IMR-90 (cell line): ENCODE measurements around the gene EIF5A. TPM values are rescaled to one million over a fixed set of nuclear protein-coding genes. Genes with fewer than 3 reads are reported as not detected.

ENCODE experiments used
- ATAC-seq: fragments of 200-7000 bp; cut with Tn5 transposase; 2 replicates; pipeline ENCODE4 v1.9.1; 2020; ENCODE audit warnings: low read depth, mild to moderate bottlenecking, moderate library complexity
- BruUV-seq: library from RNA; stranded (reverse); fragments of 400-500 nt; replicated peaks from 2 replicates; lab custom pipeline; 2021; lab: Mats Ljungman, UMichigan
- CTCF ChIA-PET: fragments of 300-600 bp; formaldehyde crosslinking; extraction: SDS; loops from one replicate; lab custom pipeline; 2021; ENCODE audit warnings: antibody characterized with exemption; lab: Yijun Ruan, JAX
- POLR2A ChIA-PET: fragments of 300-600 bp; sonication (Branson Sonifier 250); formaldehyde crosslinking; loops from one replicate; lab custom pipeline; 2022; ENCODE audit warnings: antibody characterized with exemption; ENCODE audit not compliant: unreplicated experiment; lab: Charles Lee
- DNase-seq: peaks from one replicate; pipeline ENCODE4 v3.0.0; 2013
- H2AFZ ChIP-seq: replicated peaks from 2 replicates; pipeline ENCODE3; 2013; ENCODE audit warnings: low read length, mild to moderate bottlenecking; ENCODE audit not compliant: poor library complexity
- H2AK5ac ChIP-seq: 2 replicates; pipeline ENCODE4 v1.6.1; 2013; ENCODE audit warnings: low read depth, low read length, inconsistent platforms
- H2AK9ac ChIP-seq: replicated peaks from 2 replicates; pipeline ENCODE3; 2013; ENCODE audit warnings: mild to moderate bottlenecking, low read depth, low read length, moderate library complexity; ENCODE audit not compliant: poor library complexity
- H2BK120ac ChIP-seq: 2 replicates; pipeline ENCODE4 v1.6.1; 2013; ENCODE audit warnings: low read depth, low read length, inconsistent platforms
- H2BK15ac ChIP-seq: 3 replicates; pipeline ENCODE4 v1.6.1; 2013; ENCODE audit warnings: low read depth, low read length, inconsistent platforms
- H2BK20ac ChIP-seq: 2 replicates; pipeline ENCODE4 v1.6.1; 2013; ENCODE audit warnings: low read depth, mild to moderate bottlenecking, inconsistent platforms, low read length, moderate library complexity
- H2BK5ac ChIP-seq: 2 replicates; pipeline ENCODE4 v1.6.1; 2013; ENCODE audit warnings: mild to moderate bottlenecking, low read depth, low read length, inconsistent platforms; ENCODE audit not compliant: poor library complexity, severe bottlenecking
- H3K14ac ChIP-seq: replicated peaks from 2 replicates; pipeline ENCODE4 v1.6.1; 2013; ENCODE audit warnings: low read depth, low read length, inconsistent platforms
- H3K18ac ChIP-seq: 2 replicates; pipeline ENCODE4 v1.6.1; 2013; ENCODE audit warnings: low read depth, low read length, control low read depth
- H3K23ac ChIP-seq: 2 replicates; pipeline ENCODE4 v1.6.1; 2013; ENCODE audit warnings: low read depth, low read length, inconsistent platforms
- H3K27ac ChIP-seq: 2 replicates; pipeline ENCODE4 v1.5.1; 2013; ENCODE audit warnings: mild to moderate bottlenecking, control low read depth, low read length; ENCODE audit not compliant: insufficient read depth
- H3K27me3 ChIP-seq: 2 replicates; pipeline ENCODE4 v1.6.1; 2013; ENCODE audit warnings: low read length; ENCODE audit not compliant: control insufficient read depth, insufficient read depth
- H3K36me3 ChIP-seq: 2 replicates; pipeline ENCODE4 v1.6.1; 2013; ENCODE audit warnings: low read length, mixed read lengths; ENCODE audit not compliant: control insufficient read depth, insufficient read depth
- H3K4ac ChIP-seq: 2 replicates; pipeline ENCODE4 v1.6.1; 2013; ENCODE audit warnings: low read depth, low read length, inconsistent platforms
- H3K4me1 ChIP-seq: 2 replicates; pipeline ENCODE4 v1.6.1; 2013; ENCODE audit warnings: low read length, mixed read lengths; ENCODE audit not compliant: control insufficient read depth, insufficient read depth
- H3K4me2 ChIP-seq: 2 replicates; pipeline ENCODE4 v1.6.1; 2013; ENCODE audit warnings: low read depth, mild to moderate bottlenecking, control low read depth, low read length, moderate library complexity
- H3K4me3 ChIP-seq: 2 replicates; pipeline ENCODE4 v1.5.1; 2013; ENCODE audit warnings: low read depth, mild to moderate bottlenecking, control low read depth, low read length, moderate library complexity; ENCODE audit not compliant: insufficient read depth
- H3K56ac ChIP-seq: 2 replicates; pipeline ENCODE4 v1.6.1; 2013; ENCODE audit warnings: low read length, inconsistent platforms; ENCODE audit not compliant: insufficient read depth; ENCODE audit errors: extremely low read depth
- H3K79me1 ChIP-seq, 2 experiments: 2 replicates each; pipeline ENCODE4 v1.6.1; 2013; ENCODE audit warnings: low read length in 2 of 2, inconsistent platforms in 1 of 2, low read depth in 1 of 2
- H3K9ac ChIP-seq: 2 replicates; pipeline ENCODE4 v1.6.1; 2013; ENCODE audit warnings: low read depth, low read length, control low read depth
- H3K9me1 ChIP-seq: 2 replicates; pipeline ENCODE4 v1.6.1; 2013; ENCODE audit warnings: low read length, inconsistent platforms; ENCODE audit not compliant: insufficient read depth
- H3K9me3 ChIP-seq: 2 replicates; pipeline ENCODE4 v1.6.1; 2013; ENCODE audit warnings: low read length; ENCODE audit not compliant: control insufficient read depth, insufficient read depth
- H4K20me1 ChIP-seq: 2 replicates; pipeline ENCODE4 v1.6.1; 2013; ENCODE audit warnings: low read length, inconsistent platforms; ENCODE audit not compliant: insufficient read depth
- H4K5ac ChIP-seq: 2 replicates; pipeline ENCODE4 v1.6.1; 2013; ENCODE audit warnings: mild to moderate bottlenecking, low read depth, low read length, control low read depth
- H4K8ac ChIP-seq, 2 experiments: 2 replicates each; pipeline ENCODE4 v1.6.1; 2013; ENCODE audit warnings: low read depth in 2 of 2, low read length in 2 of 2, control low read depth in 1 of 2, inconsistent platforms in 1 of 2
- H4K91ac ChIP-seq: 2 replicates; pipeline ENCODE4 v1.6.1; 2013; ENCODE audit warnings: low read depth, low read length, inconsistent platforms; ENCODE audit not compliant: insufficient read depth
- BHLHE40 ChIP-seq: fragments of 150-350 bp; IDR thresholded peaks from 2 replicates; pipeline ENCODE4 v1.6.1; 2016; ENCODE audit warnings: mild to moderate bottlenecking, low read depth, low read length
- CEBPB ChIP-seq: IDR thresholded peaks from 2 replicates; pipeline ENCODE4 v1.6.1; 2012; ENCODE audit warnings: low read depth, low read length, improper control_type of control experiment
- CHD1 ChIP-seq: IDR thresholded peaks from 2 replicates; pipeline ENCODE4 v1.6.1; 2012; ENCODE audit warnings: low read depth, low read length, improper control_type of control experiment
- CTCF ChIP-seq: conservative IDR thresholded peaks from 2 replicates; pipeline ENCODE4 v1.5.1; 2012; ENCODE audit warnings: mild to moderate bottlenecking, low read depth, low read length, improper control_type of control experiment
- FOS ChIP-seq: fragments of 150-350 bp; IDR thresholded peaks from 2 replicates; pipeline ENCODE4 v1.6.1; 2016; ENCODE audit warnings: low read depth, low read length
- MAFK ChIP-seq: IDR thresholded peaks from 2 replicates; pipeline ENCODE4 v1.6.1; 2012; ENCODE audit warnings: low read depth, low read length, improper control_type of control experiment
- MAZ ChIP-seq: IDR thresholded peaks from 2 replicates; pipeline ENCODE4 v1.6.1; 2012; ENCODE audit warnings: low read depth, mild to moderate bottlenecking, low read length, improper control_type of control experiment, moderate library complexity, borderline replicate concordance
- MXI1 ChIP-seq: IDR thresholded peaks from 2 replicates; pipeline ENCODE4 v1.6.1; 2012; ENCODE audit warnings: low read depth, mild to moderate bottlenecking, low read length, moderate library complexity, borderline replicate concordance
- NFE2L2 ChIP-seq: fragments of 150-350 bp; IDR thresholded peaks from 2 replicates; pipeline ENCODE4 v1.6.1; 2016; ENCODE audit warnings: low read depth, mild to moderate bottlenecking, low read length
- POLR2A ChIP-seq: IDR thresholded peaks from 2 replicates; pipeline ENCODE4 v1.6.1; 2012; ENCODE audit warnings: mild to moderate bottlenecking, low read depth, low read length
- RAD21 ChIP-seq: IDR thresholded peaks from 2 replicates; pipeline ENCODE4 v1.6.1; 2012; ENCODE audit warnings: low read length, improper control_type of control experiment
- RCOR1 ChIP-seq: IDR thresholded peaks from 2 replicates; pipeline ENCODE4 v1.6.1; 2012; ENCODE audit warnings: mild to moderate bottlenecking, low read length, improper control_type of control experiment; ENCODE audit not compliant: insufficient replicate concordance
- RFX5 ChIP-seq: IDR thresholded peaks from 2 replicates; pipeline ENCODE4 v1.8.0; 2012; ENCODE audit warnings: low read depth, mild to moderate bottlenecking, low read length, moderate library complexity
- SMC3 ChIP-seq: fragments of 150-350 bp; IDR thresholded peaks from 2 replicates; pipeline ENCODE4 v1.6.1; 2016; ENCODE audit warnings: low read depth, mild to moderate bottlenecking, antibody characterized with exemption, low read length, moderate library complexity
- USF2 ChIP-seq: fragments of 150-350 bp; IDR thresholded peaks from 2 replicates; pipeline ENCODE4 v1.6.1; 2017; ENCODE audit warnings: mild to moderate bottlenecking, antibody characterized with exemption, low read length, low read depth
- WGBS, 2 experiments: methylation state at CpG; one replicate each; pipeline versions ENCODE4 v1.1.5 to v1.1.7; 2013; ENCODE audit warnings: missing lambda C conversion rate in 2 of 2; ENCODE audit not compliant: insufficient read length in 1 of 2; ENCODE audit errors: extremely low coverage in 2 of 2; 5-methylcytosine and 5-hydroxymethylcytosine counted together
- dilution Hi-C: fragments of 300-500 bp; cut with HindIII; formaldehyde crosslinking; loops from one replicate; pipeline ENCODE4 v1.14.3; 2018; ENCODE audit warnings: low sequenced_read_pairs; ENCODE audit not compliant: unreplicated experiment
- in situ Hi-C: fragments of 300-500 bp; cut with MboI; formaldehyde crosslinking; loops from 3 replicates; pipeline ENCODE4 v1.14.3; 2019; ENCODE audit warnings: low sequenced_read_pairs, inconsistent platforms, mixed read lengths
- intact Hi-C: fragments of 100-400 bp; cut with micrococcal nuclease; formaldehyde crosslinking; loops from 2 replicates; pipeline ENCODE4 v1.10.0; 2022
- polyA plus RNA-seq, 3 experiments: library from polyadenylated mRNA; depleted of rRNA; stranded (reverse); fragments of >200 nt; gene quantifications; 2 replicates each; pipeline ENCODE4 v1.2.3, GENCODE V29; 2012; ENCODE audit warnings: low replicate concordance in 1 of 3
- total RNA-seq: library from RNA; depleted of rRNA; stranded (reverse); fragments of >200 nt; gene quantifications from 2 replicates; pipeline ENCODE4 v1.2.3, GENCODE V29; 2012
- TF ChIP-seq, protein P1 (sequence below): fragments of 150-350 bp; IDR thresholded peaks from 2 replicates; pipeline ENCODE4 v1.6.1; 2016; ENCODE audit warnings: low read depth, mild to moderate bottlenecking, low read length, moderate library complexity, borderline replicate concordance

The EIF5A gene
- total and polyA plus RNA-seq, 2 of the 4 experiments (the other 2 are of a cell fraction), result 782 to 883 TPM

DNA sequence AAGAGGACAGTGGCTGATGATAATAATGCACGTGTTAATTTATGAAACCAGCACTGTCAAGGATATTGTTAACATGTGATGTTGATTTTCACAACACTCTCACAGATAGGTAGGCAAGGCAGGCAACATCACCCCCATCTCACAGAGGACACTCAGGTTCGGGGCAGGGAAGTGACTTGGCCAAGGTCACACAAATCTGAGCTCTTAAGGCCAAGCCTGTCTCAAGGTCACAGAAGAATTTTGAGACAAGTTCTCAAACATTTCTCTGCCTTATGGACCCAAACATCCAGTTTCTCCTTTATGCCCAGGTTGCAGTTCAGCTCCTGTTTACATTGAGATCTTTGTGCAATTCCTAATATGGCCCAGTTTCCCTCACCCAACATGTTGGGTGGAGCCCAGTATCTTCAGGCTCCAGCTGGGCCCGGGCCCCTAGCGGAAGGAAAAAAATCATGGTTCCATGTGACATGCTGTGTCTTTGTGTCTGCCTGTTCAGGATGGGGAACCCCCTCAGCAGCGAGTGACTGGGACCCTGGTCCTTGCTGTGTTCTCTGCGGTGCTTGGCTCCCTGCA, 24.6 kb upstream of the EIF5A start:
- H3K9me1 ChIP-seq, result no peaks in the 10 kb centered on the region
- ChIA-PET POLR2A (no interaction called here), CTCF (interaction anchor here (2.7 kb wide), 1 partner anchor 14 kb away, joined by 17 read pairs; no protein-coding TSS in a partner anchor)
- H3K23ac ChIP-seq, result peak overlapping the region; percentile 24; the same call in 1 of the 2 replicates
- H4K91ac ChIP-seq, result no peak overlapping the region
- H3K9me3 ChIP-seq, result no peaks in the 10 kb centered on the region
- no peak overlapping the region for H2BK20ac ChIP-seq
- peaks cover 40% of the 10 kb centered on the region for H3K27me3 ChIP-seq
- in situ Hi-C loops, result no loop called here
- no peaks in the 10 kb centered on the region for H3K79me1 ChIP-seq
- H3K4ac ChIP-seq, result no peak overlapping the region
- no peak overlapping the region for H2BK5ac ChIP-seq
- no peak overlapping the region for H4K8ac ChIP-seq
- H2BK120ac ChIP-seq, result no peak overlapping the region
- no peak overlapping the region for H2BK15ac ChIP-seq
- no peak overlapping the region for H2AFZ ChIP-seq
- no peak overlapping the region for H2AK5ac ChIP-seq
- peaks cover 2% of the 10 kb centered on the region; the same call in 1 of the 2 replicates for H3K4me1 ChIP-seq
- no peaks in the 10 kb centered on the region for H4K20me1 ChIP-seq
- H3K14ac ChIP-seq, result no peak overlapping the region
- no peak overlapping the region for H3K4me3 ChIP-seq
- no peaks in the 10 kb centered on the region for H3K36me3 ChIP-seq
- no peak overlapping the region for H3K18ac ChIP-seq
- DNase-seq (no peak), ATAC-seq (no peak)
- no peak overlapping the region for H3K4me2 ChIP-seq
- TF ChIP-seq CTCF (no peak), MAZ (no peak), FOS (no peak), RCOR1 (no peak), CHD1 (no peak), BHLHE40 (no peak), USF2 (no peak), NFE2L2 (no peak), SMC3 (no peak), RAD21 (no peak), RFX5 (no peak), CEBPB (no peak), POLR2A (no peak), MAFK (no peak), MXI1 (no peak)
- TF ChIP-seq, protein P1, sequence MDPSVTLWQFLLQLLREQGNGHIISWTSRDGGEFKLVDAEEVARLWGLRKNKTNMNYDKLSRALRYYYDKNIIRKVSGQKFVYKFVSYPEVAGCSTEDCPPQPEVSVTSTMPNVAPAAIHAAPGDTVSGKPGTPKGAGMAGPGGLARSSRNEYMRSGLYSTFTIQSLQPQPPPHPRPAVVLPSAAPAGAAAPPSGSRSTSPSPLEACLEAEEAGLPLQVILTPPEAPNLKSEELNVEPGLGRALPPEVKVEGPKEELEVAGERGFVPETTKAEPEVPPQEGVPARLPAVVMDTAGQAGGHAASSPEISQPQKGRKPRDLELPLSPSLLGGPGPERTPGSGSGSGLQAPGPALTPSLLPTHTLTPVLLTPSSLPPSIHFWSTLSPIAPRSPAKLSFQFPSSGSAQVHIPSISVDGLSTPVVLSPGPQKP, result no peak
- H3K9ac ChIP-seq, result no peak overlapping the region
- intact Hi-C loops, result no loop called here
- H3K56ac ChIP-seq, result no peak overlapping the region
- no peak overlapping the region for H3K27ac ChIP-seq
- BruUV-seq, result no TSS peak
- dilution Hi-C loops, result no loop called here
- H4K5ac ChIP-seq, result no peak overlapping the region
- no CpG with 5 or more reads among the region's 6 CpGs for WGBS, 2 experiments
- no peak overlapping the region for H2AK9ac ChIP-seq
